ENCODE data around the gene C4A. TPM values are rescaled to one million over a fixed set of nuclear protein-coding genes. Genes with fewer than 3 reads are reported as not detected.

Gene C4A
- total RNA-seq, 1 experiment from 2014 or later: 0.98 TPM

- DNase-seq (ENCODE audit: low spot score): peak; percentile 7
- in situ Hi-C loops (cut with HindIII; ENCODE audit: low sequenced_read_pairs): no loop called here
Measured at GRCh38 chr6:31958412-31958740, 23.5 kb upstream of the C4A start.

- DNase-seq (ENCODE audit: low spot score): peak; percentile 98
Measured at GRCh38 chr6:31958741-31959739, 22.8 kb upstream of the C4A start, which contains the start of the genes NELFE and SKIC2. TSS of gene NELFE (minus strand) at chr6:31958971. CDS start at chr6:31958446, 525 bp downstream. TSS of gene SKIC2 (plus strand) at chr6:31959175. CDS start at chr6:31959193, 18 bp downstream.

DNA sequence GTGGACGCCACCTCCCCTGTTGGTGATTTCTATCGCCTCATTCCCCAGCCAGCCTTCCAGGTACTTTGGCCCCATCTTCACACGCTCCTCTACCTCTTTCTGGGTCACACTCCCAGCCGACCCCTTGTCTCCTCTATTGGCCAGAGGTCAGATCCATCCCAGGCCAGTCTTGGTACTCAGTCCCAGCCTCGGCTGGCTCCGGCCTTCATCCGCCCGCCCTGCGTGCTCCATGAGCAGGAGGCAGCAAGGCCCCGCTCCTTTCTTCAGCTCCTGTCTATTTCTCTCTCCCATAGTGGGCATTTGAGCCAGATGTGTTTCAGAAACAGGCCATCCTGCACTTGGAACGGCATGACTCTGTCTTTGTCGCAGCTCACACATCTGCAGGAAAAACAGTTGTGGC is 20.2 kb upstream of the C4A start:
- in situ Hi-C loops (cut with HindIII; ENCODE audit: low sequenced_read_pairs): no loop called here
- no peak for DNase-seq (ENCODE audit: low spot score)

More at GRCh38 chr6:31958741-31959739, 22.8 kb upstream of the C4A start, which contains the start of the genes NELFE and SKIC2:
- in situ Hi-C loops (cut with HindIII; ENCODE audit: low sequenced_read_pairs): no loop called here

DNA sequence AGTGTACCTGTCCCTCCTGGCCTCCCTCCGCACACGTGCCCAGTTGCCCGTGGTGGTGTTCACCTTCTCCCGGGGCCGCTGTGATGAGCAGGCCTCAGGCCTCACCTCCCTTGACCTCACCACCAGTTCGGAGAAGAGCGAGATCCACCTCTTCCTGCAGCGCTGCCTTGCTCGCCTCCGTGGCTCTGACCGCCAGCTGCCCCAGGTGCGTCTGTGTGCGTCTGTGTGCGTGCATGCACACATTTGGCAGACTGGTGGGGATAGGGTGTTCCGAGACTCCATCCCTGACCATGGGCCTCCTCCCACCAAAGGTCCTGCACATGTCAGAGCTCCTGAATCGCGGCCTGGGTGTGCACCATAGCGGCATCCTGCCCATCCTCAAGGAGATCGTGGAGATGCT is 17.9 kb upstream of the C4A start:
- no peak for DNase-seq (ENCODE audit: low spot score)
- in situ Hi-C loops (cut with HindIII; ENCODE audit: low sequenced_read_pairs): no loop called here

- in situ Hi-C loops (cut with HindIII; ENCODE audit: low sequenced_read_pairs): no loop called here
- DNase-seq (ENCODE audit: low spot score): no peak
Measured at GRCh38 chr6:31965700-31966099, 16.2 kb upstream of the C4A start.

DNA sequence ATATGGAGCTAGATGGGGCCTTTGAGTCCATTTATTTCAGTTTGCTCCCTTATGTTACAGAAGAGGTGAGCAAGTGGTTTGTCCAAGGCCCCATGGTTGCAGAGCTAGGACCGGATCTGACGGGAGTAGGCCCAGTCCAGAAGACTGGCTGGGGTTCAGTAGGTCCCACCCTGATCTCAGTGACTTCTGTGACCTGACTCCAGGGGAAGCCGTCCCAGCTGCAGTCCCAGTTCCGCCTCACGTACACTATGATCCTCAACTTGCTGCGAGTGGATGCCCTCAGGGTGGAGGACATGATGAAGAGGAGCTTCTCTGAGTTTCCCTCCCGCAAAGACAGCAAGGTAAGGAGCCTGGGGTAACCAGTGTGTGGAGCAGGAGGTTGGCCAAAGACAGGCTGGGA is 15.4 kb upstream of the C4A start:
- no peak for DNase-seq (ENCODE audit: low spot score)
- in situ Hi-C loops (cut with HindIII; ENCODE audit: low sequenced_read_pairs): no loop called here

- in situ Hi-C loops (cut with HindIII; ENCODE audit: low sequenced_read_pairs): no loop called here
- no peak for DNase-seq (ENCODE audit: low spot score)
Measured at GRCh38 chr6:31966997-31967925, 14.6 kb upstream of the C4A start.

- in situ Hi-C loops (cut with HindIII; ENCODE audit: low sequenced_read_pairs): no loop called here
- DNase-seq (ENCODE audit: low spot score): no peak
Measured at GRCh38 chr6:31967926-31968320, 13.9 kb upstream of the C4A start.

DNA sequence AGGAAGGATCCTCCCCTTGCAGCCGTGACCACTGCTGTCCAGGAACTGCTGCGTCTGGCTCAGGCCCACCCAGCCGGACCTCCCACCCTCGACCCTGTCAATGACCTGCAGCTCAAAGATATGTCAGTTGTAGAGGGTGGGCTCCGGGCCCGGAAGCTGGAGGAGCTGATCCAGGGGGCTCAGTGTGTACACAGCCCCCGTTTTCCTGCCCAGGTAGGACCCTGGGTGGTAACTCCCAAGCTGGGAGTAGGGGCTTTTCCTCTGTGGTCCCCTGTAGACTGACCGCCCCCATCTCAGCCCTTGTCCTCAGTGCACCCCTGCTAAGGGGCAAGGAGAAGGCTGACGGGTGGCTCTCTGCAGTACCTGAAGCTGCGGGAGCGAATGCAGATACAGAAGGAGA is 13.5 kb upstream of the C4A start:
- in situ Hi-C loops (cut with HindIII; ENCODE audit: low sequenced_read_pairs): no loop called here
- DNase-seq (ENCODE audit: low spot score): no peak

DNA sequence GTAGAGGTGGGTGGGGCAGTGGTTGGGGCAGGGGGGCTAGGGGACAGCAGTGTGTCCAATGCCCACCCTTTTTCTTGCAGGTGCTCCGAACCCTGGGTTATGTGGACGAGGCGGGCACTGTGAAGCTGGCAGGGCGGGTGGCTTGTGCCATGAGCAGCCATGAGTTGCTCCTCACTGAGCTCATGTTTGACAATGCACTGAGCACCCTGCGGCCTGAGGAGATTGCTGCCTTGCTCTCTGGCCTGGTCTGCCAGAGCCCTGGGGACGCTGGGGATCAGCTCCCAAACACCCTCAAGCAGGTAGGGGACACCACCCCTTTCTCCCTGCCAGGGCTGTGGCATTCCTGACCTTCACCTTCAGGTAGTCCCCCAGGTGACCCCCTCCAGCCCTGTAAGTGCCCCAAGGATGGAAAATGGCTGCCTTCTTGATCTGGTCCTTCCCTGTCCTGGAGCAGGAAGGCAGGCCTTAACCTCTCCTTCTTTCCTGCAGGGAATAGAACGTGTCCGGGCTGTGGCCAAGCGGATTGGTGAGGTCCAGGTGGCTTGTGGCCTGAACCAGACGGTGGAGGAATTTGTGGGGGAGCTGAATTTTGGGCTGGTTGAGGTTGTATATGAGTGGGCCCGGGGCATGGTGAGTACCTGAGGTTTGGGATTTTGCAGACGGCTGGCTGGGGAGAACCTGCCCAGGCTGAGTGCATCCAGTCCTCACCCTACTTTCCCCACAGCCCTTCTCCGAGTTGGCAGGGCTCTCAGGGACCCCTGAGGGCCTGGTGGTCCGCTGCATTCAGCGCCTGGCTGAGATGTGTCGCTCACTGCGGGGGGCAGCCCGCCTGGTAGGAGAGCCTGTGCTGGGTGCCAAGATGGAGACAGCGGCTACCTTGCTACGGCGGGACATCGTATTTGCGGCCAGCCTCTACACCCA is 12.8 kb upstream of the C4A start:
- in situ Hi-C loops (cut with HindIII; ENCODE audit: low sequenced_read_pairs): no loop called here
- no peak for DNase-seq (ENCODE audit: low spot score)

- in situ Hi-C loops (cut with HindIII; ENCODE audit: low sequenced_read_pairs): no loop called here
- no peak for DNase-seq (ENCODE audit: low spot score)
Measured at GRCh38 chr6:31969712-31970603, 11.9 kb upstream of the C4A start.

GRCh38 chr6:31970604-31971271 is 11.1 kb upstream of the C4A start:
- peak; percentile 24 for DNase-seq (ENCODE audit: low spot score)
- in situ Hi-C loops (cut with HindIII; ENCODE audit: low sequenced_read_pairs): no loop called here

- in situ Hi-C loops (cut with HindIII; ENCODE audit: low sequenced_read_pairs): no loop called here
- no peak for DNase-seq (ENCODE audit: low spot score)
Measured at GRCh38 chr6:31971279-31971992, 10.4 kb upstream of the C4A start.

DNA sequence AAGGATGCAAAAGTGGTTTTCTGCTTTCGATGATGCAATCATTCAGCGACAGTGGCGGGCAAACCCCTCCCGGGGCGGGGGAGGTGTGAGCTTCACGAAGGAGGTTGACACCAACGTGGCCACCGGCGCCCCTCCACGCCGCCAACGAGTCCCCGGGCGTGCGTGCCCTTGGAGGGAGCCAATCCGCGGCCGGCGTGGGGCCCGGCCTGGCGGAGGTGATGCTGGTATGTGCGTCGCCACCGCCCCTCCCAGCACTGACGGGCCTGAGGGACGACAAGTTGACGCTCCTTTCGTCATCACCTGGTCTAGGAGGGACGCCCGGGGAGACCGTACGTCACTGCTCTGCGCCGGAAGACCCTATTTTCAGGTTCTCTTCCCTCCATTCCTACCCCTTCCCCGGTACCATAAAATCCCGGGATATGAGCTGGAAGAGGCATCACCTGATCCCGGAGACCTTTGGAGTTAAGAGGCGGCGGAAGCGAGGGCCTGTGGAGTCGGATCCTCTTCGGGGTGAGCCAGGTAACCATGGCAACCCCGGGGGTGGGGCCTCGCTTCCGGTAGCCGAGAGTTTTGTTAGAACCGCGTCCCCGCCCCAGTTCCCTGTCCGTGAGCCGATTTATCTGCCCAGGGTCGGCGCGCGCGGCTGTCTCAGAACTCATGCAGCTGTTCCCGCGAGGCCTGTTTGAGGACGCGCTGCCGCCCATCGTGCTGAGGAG is 9.7 kb upstream of the C4A start, which contains the start of gene DXO:
Gene DXO (minus strand): TSS at position 146 of the 716 bp plus-strand sequence. CDS start 463 bp downstream, outside the sequence.
- in situ Hi-C loops (cut with HindIII; ENCODE audit: low sequenced_read_pairs): no loop called here
- DNase-seq (ENCODE audit: low spot score): peak; percentile 99

GRCh38 chr6:31972709-31973350 is 9.0 kb upstream of the C4A start:
- no peak for DNase-seq (ENCODE audit: low spot score)
- in situ Hi-C loops (cut with HindIII; ENCODE audit: low sequenced_read_pairs): no loop called here

Data from G401 (cell line).